OCI-LY7 (cell line): ENCODE data around the gene TUBE1. TPM values are rescaled to one million over a fixed set of nuclear protein-coding genes. Genes with fewer than 3 reads are reported as not detected.
"Not testable (repeated sequence)": the region's sequence is repeated elsewhere in the genome, so short reads cannot be mapped to it uniquely, and the experiment has no call there.

Experiments
- BruUV-seq: library from RNA; stranded (reverse); fragments of 400-500 nt; replicated peaks from 2 replicates; lab custom pipeline; 2021; lab: Mats Ljungman, UMichigan
- CTCF ChIA-PET: fragments of 300-600 bp; sonication (Branson Sonifier 250); formaldehyde crosslinking; loops from one replicate; lab custom pipeline; 2022; ENCODE audit warnings: antibody characterized with exemption; ENCODE audit not compliant: unreplicated experiment; lab: Charles Lee
- POLR2A ChIA-PET: fragments of 300-600 bp; sonication (Branson Sonifier 250); formaldehyde crosslinking; loops from one replicate; lab custom pipeline; 2022; ENCODE audit warnings: antibody characterized with exemption; lab: Charles Lee
- DNase-seq: peaks from one replicate; pipeline ENCODE4 v3.0.0-alpha.2; 2015; ENCODE audit warnings: low spot score
- H2AFZ ChIP-seq: fragments of 200-600 bp; sonication (generic), shearing (Covaris generic); 2 replicates; pipeline ENCODE4 v1.6.1; 2014; ENCODE audit warnings: mild to moderate bottlenecking, antibody characterized with exemption, low read length, moderate library complexity
- H3K27ac ChIP-seq: fragments of 200-600 bp; sonication (generic); 2 replicates; pipeline ENCODE4 v1.5.1; 2014; ENCODE audit warnings: mixed run types, low read depth, mild to moderate bottlenecking, moderate library complexity, low read length, inconsistent platforms; ENCODE audit not compliant: poor library complexity, severe bottlenecking
- H3K36me3 ChIP-seq: fragments of 200-600 bp; sonication (generic); 2 replicates; pipeline ENCODE4 v1.6.1; 2014; ENCODE audit warnings: mild to moderate bottlenecking, antibody characterized with exemption, low read length, moderate library complexity, mixed read lengths; ENCODE audit not compliant: insufficient read depth
- H3K4me1 ChIP-seq: fragments of 200-600 bp; sonication (generic); 2 replicates; pipeline ENCODE4 v1.5.1; 2014; ENCODE audit warnings: mild to moderate bottlenecking, low read length; ENCODE audit not compliant: insufficient read depth, poor library complexity, severe bottlenecking
- H3K4me2 ChIP-seq: fragments of 200-600 bp; sonication (generic); 2 replicates; pipeline ENCODE4 v1.6.1; 2014; ENCODE audit warnings: mild to moderate bottlenecking, low read length
- H3K4me3 ChIP-seq: fragments of 200-600 bp; sonication (generic); 2 replicates; pipeline ENCODE4 v1.5.1; 2014; ENCODE audit warnings: mild to moderate bottlenecking, low read depth, low read length; ENCODE audit not compliant: poor library complexity, severe bottlenecking
- H3K79me2 ChIP-seq: fragments of 200-600 bp; sonication (generic); 2 replicates; pipeline ENCODE4 v1.6.1; 2016; ENCODE audit warnings: low read depth, mild to moderate bottlenecking, low read length, moderate library complexity, mixed read lengths; ENCODE audit not compliant: insufficient read depth
- H3K9me2 ChIP-seq: fragments of 200-600 bp; sonication (generic); 2 replicates; pipeline ENCODE4 v1.6.1; 2016; ENCODE audit warnings: mild to moderate bottlenecking, low read length, mixed read lengths; ENCODE audit not compliant: insufficient read depth
- H3K9me3 ChIP-seq: fragments of 200-600 bp; sonication (generic); 2 replicates; pipeline ENCODE4 v1.6.1; 2014; ENCODE audit warnings: mild to moderate bottlenecking, mixed run types, low read length, mixed read lengths
- H4K20me1 ChIP-seq: fragments of 200-600 bp; sonication (generic); 2 replicates; pipeline ENCODE4 v1.6.1; 2014; ENCODE audit warnings: mild to moderate bottlenecking, antibody characterized with exemption, low read length, moderate library complexity, mixed read lengths; ENCODE audit not compliant: insufficient read depth
- EZH2phosphoT487 ChIP-seq: fragments of 200-600 bp; sonication (generic); IDR thresholded peaks from 2 replicates; pipeline ENCODE4 v1.6.1; 2018; ENCODE audit warnings: low read depth, borderline replicate concordance, mild to moderate bottlenecking, mixed run types, antibody characterized with exemption, low read length, moderate library complexity, mixed read lengths
- intact Hi-C: fragments of 100-400 bp; cut with micrococcal nuclease; formaldehyde crosslinking; loops from one replicate; pipeline ENCODE4 v1.10.0; 2022; ENCODE audit not compliant: unreplicated experiment
- total RNA-seq, 2 experiments: library from RNA; depleted of rRNA in 1 of 2; stranded (reverse); fragments of >200 nt in 1 of 2; shearing (Covaris generic) in 1 of 2; gene quantifications; 2 replicates each; pipeline ENCODE4 v1.2.3, GENCODE V29; 2014 to 2022
- TF ChIP-seq, protein P1 (sequence below): fragments of 200-600 bp; sonication (generic); conservative IDR thresholded peaks from 2 replicates; pipeline ENCODE4 v1.5.1; 2014; ENCODE audit warnings: mild to moderate bottlenecking, antibody characterized with exemption, low read length, moderate library complexity, mixed read lengths

The TUBE1 gene
- total RNA-seq, 2 experiments from 2014 or later, result 27.9 to 32.6 TPM

GRCh38 chr6:112109262-112109661 lies 22.0 kb upstream of the TUBE1 start:
- Histone ChIP-seq H3K27ac (no peak overlapping the region), H3K9me3 (no peaks in the 10 kb centered on the region), H3K9me2 (no peaks in the 10 kb centered on the region), H2AFZ (no peak overlapping the region), H3K36me3 (no peaks in the 10 kb centered on the region), H3K4me1 (no peaks in the 10 kb centered on the region), H3K4me2 (no peak overlapping the region), H3K79me2 (no peaks in the 10 kb centered on the region), H3K4me3 (no peak overlapping the region), H4K20me1 (no peaks in the 10 kb centered on the region)
- no TSS peak for BruUV-seq
- CTCF ChIA-PET, result no interaction called here
- intact Hi-C loops, result no loop called here
- no peak for DNase-seq
- TF ChIP-seq, protein P1, sequence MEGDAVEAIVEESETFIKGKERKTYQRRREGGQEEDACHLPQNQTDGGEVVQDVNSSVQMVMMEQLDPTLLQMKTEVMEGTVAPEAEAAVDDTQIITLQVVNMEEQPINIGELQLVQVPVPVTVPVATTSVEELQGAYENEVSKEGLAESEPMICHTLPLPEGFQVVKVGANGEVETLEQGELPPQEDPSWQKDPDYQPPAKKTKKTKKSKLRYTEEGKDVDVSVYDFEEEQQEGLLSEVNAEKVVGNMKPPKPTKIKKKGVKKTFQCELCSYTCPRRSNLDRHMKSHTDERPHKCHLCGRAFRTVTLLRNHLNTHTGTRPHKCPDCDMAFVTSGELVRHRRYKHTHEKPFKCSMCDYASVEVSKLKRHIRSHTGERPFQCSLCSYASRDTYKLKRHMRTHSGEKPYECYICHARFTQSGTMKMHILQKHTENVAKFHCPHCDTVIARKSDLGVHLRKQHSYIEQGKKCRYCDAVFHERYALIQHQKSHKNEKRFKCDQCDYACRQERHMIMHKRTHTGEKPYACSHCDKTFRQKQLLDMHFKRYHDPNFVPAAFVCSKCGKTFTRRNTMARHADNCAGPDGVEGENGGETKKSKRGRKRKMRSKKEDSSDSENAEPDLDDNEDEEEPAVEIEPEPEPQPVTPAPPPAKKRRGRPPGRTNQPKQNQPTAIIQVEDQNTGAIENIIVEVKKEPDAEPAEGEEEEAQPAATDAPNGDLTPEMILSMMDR, result no peak
- no peak for TF ChIP-seq EZH2phosphoT487
- POLR2A ChIA-PET, result interaction anchor here (1.4 kb wide), 1 partner anchor 9 kb away, joined by 3 read pairs; no protein-coding TSS in a partner anchor

DNA sequence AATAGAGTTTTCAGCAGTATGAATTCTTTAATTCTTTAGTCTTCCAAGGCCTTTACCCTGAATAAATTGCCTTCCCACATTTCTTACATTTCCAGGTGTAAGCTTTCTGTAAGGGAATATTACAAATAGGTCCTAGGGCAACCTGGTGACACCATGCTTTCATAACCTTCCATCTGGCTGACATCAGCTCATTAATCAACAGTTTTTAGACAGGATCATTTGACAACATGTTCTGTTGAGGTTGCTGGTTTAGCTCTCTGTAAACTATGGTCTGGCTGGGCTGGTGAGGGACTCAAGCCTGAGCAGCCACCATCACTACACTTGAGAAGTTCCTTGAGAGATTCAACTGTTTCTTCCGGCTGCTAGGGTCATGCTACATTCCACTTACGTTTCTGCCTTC lies 19.3 kb upstream of the TUBE1 start:
- intact Hi-C loops, result no loop called here
- Histone ChIP-seq H3K27ac (no peak overlapping the region), H3K4me2 (no peak overlapping the region), H3K79me2 (no peaks in the 10 kb centered on the region), H2AFZ (no peak overlapping the region), H3K9me3 (no peaks in the 10 kb centered on the region), H3K4me3 (no peak overlapping the region), H3K4me1 (no peaks in the 10 kb centered on the region), H4K20me1 (no peaks in the 10 kb centered on the region), H3K36me3 (no peaks in the 10 kb centered on the region), H3K9me2 (no peaks in the 10 kb centered on the region)
- no peak for DNase-seq
- CTCF ChIA-PET, result no interaction called here
- BruUV-seq, result no TSS peak
- POLR2A ChIA-PET, result interaction anchor here (0.9 to 1.1 kb wide), 2 partner anchors 21 to 58 kb away, joined by 5 to 6 read pairs; no protein-coding TSS in a partner anchor
- TF ChIP-seq, protein P1, result no peak
- no peak for TF ChIP-seq EZH2phosphoT487

DNA sequence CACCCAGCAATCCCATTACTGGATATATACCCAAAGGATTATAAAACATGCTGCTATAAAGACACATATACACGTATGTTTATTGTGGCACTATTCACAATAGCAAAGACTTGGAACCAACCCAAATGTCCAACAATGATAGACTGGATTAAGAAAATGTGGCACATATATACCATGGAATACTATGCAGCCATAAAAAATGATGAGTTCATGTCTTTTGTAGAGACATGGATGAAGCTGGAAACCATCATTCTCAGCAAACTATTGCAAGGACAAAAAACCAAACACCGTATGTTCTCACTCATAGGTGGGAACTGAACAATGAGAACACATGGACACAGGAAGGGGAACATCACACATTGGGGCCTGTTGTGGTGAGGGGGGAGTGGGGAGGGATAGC lies 18.7 kb upstream of the TUBE1 start:
- H3K36me3 ChIP-seq, H3K4me2 ChIP-seq, H2AFZ ChIP-seq, H3K27ac ChIP-seq, H3K79me2 ChIP-seq, BruUV-seq, CTCF ChIA-PET, H4K20me1 ChIP-seq, intact Hi-C loops, DNase-seq, H3K9me3 ChIP-seq, H3K4me1 ChIP-seq, H3K9me2 ChIP-seq, H3K4me3 ChIP-seq: not testable (repeated sequence)
- POLR2A ChIA-PET, result interaction anchor here (1.1 kb wide), 1 partner anchor 20 kb away, joined by 5 read pairs; no protein-coding TSS in a partner anchor
